HG03558 (cell line): Measurements from ENCODE around the gene GID8.
"Not testable (repeated sequence)": the region's sequence is repeated elsewhere in the genome, so short reads cannot be mapped to it uniquely, and the experiment has no call there.

ENCODE experiments used
- ATAC-seq: cut with Tn5 transposase; IDR thresholded peaks from one replicate; pipeline ENCODE4 v1.9.1; 2021; ENCODE audit warnings: moderate number of reproducible peaks; ENCODE audit not compliant: unreplicated experiment; ENCODE audit errors: extremely low read depth

Gene GID8

DNA sequence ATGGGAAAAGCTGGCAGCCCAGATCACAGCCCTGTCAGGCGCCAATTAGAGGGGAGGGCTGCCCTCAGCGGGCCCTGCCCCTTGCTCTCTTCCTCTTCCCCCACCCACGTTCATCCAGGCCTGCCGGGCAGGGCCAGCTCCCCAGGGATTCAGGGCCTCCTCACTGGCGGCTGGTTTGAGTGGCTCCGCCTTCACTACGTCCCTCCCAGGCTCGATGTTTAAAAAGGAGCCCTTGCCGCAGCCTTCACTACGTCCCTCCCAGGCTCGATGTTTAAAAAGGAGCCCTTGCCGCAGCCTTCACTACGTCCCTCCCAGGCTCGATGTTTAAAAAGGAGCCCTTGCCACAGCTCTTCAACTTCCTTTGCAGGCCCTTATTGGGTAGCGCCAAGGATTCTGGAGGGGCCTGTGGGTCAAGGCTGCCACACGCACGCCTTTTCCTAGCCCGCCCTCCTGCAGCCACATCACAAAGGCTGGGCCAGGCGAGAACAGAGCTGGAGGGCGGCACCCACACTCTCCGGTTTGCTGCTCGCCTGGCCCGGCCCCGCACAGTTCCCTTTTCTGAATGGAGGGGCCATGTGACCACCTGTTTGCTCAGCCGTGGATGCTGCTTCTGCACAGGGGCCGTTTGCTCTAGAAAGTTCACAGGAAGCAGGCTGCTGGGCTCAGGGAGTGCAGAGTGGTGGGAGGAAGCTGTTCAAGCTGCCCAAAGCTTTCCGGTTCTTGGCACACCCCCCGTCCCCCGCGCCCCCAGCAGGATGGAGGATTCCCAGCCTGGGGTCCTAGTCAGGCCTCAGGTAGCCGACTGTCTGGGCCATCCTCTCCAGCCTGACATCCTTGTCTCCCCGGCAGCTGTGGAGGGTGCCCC lies 16.1 kb downstream of the GID8 start:
- ATAC-seq = peak; percentile 33

- no peak for ATAC-seq
These were observed 17.8 kb downstream of the GID8 start for GRCh38 chr20:62955519-62956386.

GRCh38 chr20:62956387-62957135 lies 18.6 kb downstream of the GID8 start:
- no peak for ATAC-seq

- no peak for ATAC-seq
These were observed 19.5 kb downstream of the GID8 start for GRCh38 chr20:62957136-62958117.

DNA sequence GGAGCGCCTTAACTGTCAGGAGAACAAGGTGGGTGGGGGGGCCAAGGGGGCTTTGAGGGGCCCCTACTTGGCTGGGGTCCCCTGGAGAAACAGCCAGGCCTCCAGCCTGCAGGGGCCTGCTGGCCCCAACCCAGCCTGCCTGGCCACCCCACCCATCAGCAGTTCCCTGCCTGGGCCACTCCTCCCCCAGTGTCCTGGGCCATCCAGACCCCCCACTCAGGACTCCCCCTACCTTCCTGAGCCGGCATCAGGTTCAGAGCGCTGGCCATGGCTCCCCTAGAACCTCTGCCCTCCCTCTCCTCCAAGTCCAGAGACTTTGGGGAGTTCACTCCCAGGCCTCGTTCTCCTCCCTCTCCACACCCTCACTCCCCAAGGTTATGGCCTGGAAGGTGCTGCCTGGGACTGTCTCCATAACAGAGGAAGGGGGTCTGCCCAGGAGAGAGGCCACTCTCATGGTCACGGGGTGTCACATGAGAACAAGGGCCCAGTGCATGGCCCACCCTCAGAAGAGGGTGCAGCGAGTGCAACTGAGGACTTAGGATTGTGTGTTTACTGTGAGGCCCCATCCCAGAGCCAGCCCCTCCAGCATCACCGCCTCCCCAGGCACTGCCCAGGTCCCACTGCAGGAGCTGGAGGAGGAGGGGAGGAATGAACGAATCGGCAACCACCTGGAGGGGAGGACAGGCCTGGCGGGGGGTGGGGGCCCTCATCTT lies 20.6 kb downstream of the GID8 start:
- no peak for ATAC-seq

GRCh38 chr20:62959101-62959971 lies 21.4 kb downstream of the GID8 start:
- no peak for ATAC-seq

DNA sequence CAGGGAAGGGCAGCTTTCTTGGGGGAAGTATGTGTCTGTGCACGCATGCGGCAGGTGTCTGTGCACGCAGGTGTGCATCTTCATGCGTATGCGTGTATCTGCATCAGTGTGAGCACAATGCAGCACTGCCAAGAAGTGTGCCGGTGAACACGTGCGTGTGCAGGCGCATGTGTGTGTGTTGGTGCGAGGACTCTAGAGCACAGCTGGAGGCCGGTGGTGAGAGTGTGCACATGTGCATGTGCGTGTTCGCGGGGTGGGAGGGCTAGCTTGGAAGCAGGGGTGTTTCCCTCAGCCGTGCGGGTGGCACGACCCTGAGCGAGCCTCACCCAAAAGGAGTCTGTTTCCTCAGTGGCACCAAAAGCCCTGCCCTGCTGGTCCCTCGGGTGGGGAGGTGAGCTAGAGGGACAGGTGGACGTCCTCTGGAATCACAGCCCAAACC lies 22.1 kb downstream of the GID8 start:
- ATAC-seq = no peak

GRCh38 chr20:62960446-62961309 lies 22.7 kb downstream of the GID8 start:
- ATAC-seq = not testable (repeated sequence)

GRCh38 chr20:62961310-62961783 lies 23.4 kb downstream of the GID8 start:
- ATAC-seq = no peak

- ATAC-seq = no peak
These were observed 23.9 kb downstream of the GID8 start for GRCh38 chr20:62961799-62962198.

GRCh38 chr20:62962221-62962879 lies 24.4 kb downstream of the GID8 start:
- ATAC-seq = no peak

- no peak for ATAC-seq
These were observed 25.1 kb downstream of the GID8 start for GRCh38 chr20:62962891-62963613.

GRCh38 chr20:62963614-62964397 lies 25.9 kb downstream of the GID8 start:
- no peak for ATAC-seq

GRCh38 chr20:62964700-62965099 lies 26.8 kb downstream of the GID8 start:
- no peak for ATAC-seq

DNA sequence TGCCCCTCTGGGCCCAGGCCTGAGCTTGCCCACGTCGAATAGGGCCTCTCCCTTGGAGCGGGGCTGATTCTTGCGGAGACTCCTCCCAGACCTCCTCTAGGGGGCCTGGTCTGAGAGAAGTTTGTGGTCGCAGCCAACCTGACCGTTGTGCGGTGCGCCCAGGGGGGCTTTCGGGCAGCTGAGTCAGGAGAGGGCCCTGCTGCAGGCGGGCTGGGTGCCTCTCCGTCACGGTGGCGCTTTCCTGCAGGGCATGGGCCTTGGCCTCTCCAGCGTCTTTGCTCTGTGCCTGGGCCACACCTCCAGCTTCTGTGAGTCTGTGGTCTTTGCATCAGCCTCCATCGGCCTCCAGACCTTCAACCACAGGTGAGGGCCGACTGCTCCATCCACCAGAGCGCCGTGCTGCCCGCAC lies 27.4 kb downstream of the GID8 start:
- no peak for ATAC-seq
